Sigmoid colon (tissue), 4 donors: ENCODE results near the gene IL17REL.

Experiments
- EP300 ChIP-seq, 4 donors: sonication (generic); formaldehyde crosslinking; IDR thresholded peaks; one replicate each; pipeline ENCODE4 v1.6.1; 2017; ENCODE audit warnings: antibody characterized with exemption in 4 of 4
- POLR2A ChIP-seq, 2 donors: fragments of 450-650 bp; IDR thresholded peaks; one replicate each; pipeline ENCODE4 v1.6.1; 2016; ENCODE audit warnings: antibody characterized with exemption in 2 of 2, mild to moderate bottlenecking in 2 of 2, moderate library complexity in 2 of 2

- TF ChIP-seq POLR2A (IDR thresholded peaks at IDR 0.05) (no peak), EP300 (IDR thresholded peaks at IDR 0.05) (no peak)
Measured at GRCh38 chr22:50058061-50058905, 45.7 kb upstream of the IL17REL start, which contains the start of gene TTLL8.
